ENCODE data around the gene MTF1.

GRCh38 chr1:37764888-37765441, 94.4 kb downstream of the MTF1 start, which contains the start of gene EPHA10:
- TF ChIP-seq EZH2 (IDR thresholded peaks at IDR 0.05; ENCODE audit: insufficient read depth, poor library complexity, severe bottlenecking) (no peak), EZH2phosphoT487 (IDR thresholded peaks at IDR 0.05; ENCODE audit: insufficient read depth, low read depth) (no peak)

All from GM23248 (cell line).